Right lobe of liver (tissue), 6 donors: ENCODE data around the gene SH3YL1. TPM values are rescaled to one million over a fixed set of nuclear protein-coding genes. Genes with fewer than 3 reads are reported as not detected.

Source experiments
- ATAC-seq, 4 donors: fragments of 200-7000 bp; cut with Tn5 transposase; one replicate each; pipeline ENCODE4 v1.9.1; 2020; ENCODE audit warnings: mild to moderate bottlenecking in 4 of 4, moderate library complexity in 4 of 4
- DNase-seq, 3 donors: peaks; one replicate each; pipeline ENCODE4 v3.0.0-alpha.2; 2020
- H3K27ac ChIP-seq, 3 donors: fragments of 200-600 bp; one replicate each; pipeline ENCODE4 v1.8.0; 2022
- H3K27me3 ChIP-seq, 2 donors: fragments of 200-600 bp; one replicate each; pipeline ENCODE4 v1.8.0; 2022
- H3K36me3 ChIP-seq, 4 donors: fragments of 200-600 bp; sonication (generic) in 1 of 4; one replicate each; pipeline versions ENCODE4 v1.5.1 to v1.8.0; 2017 to 2022; ENCODE audit warnings: control low read depth in 1 of 4
- H3K4me1 ChIP-seq, 4 donors: fragments of 200-600 bp; sonication (generic) in 1 of 4; one replicate each; pipeline versions ENCODE4 v1.5.1 to v1.8.0; 2017 to 2022; ENCODE audit warnings: control low read depth in 1 of 4
- H3K4me3 ChIP-seq, 3 donors: fragments of 200-600 bp; one replicate each; pipeline ENCODE4 v1.8.0; 2022
- H3K9me3 ChIP-seq, 4 donors: fragments of 200-600 bp; sonication (generic) in 1 of 4; one replicate each; pipeline versions ENCODE4 v1.5.1 to v1.8.0; 2017 to 2022; ENCODE audit warnings: control low read depth in 1 of 4
- CTCF ChIP-seq, 4 donors: fragments of 200-600 bp in 3 of 4; fragments of 450-650 bp in 1 of 4; IDR thresholded peaks; one replicate each; pipeline versions ENCODE4 v1.5.1 to v1.8.0; 2016 to 2022; ENCODE audit warnings: antibody characterized with exemption in 4 of 4, mild to moderate bottlenecking in 2 of 4
- POLR2A ChIP-seq: fragments of 450-650 bp; IDR thresholded peaks from one replicate; pipeline ENCODE4 v1.6.1; 2017; ENCODE audit warnings: antibody characterized with exemption, mild to moderate bottlenecking
- WGBS: methylation state at CpG from one replicate; pipeline ENCODE4 v1.1.6; 2018; ENCODE audit warnings: low coverage, low lambda C conversion rate; ENCODE audit not compliant: insufficient coverage; ENCODE audit errors: missing lambda C conversion rate; 5-methylcytosine and 5-hydroxymethylcytosine counted together
- intact Hi-C, 2 donors: fragments of 100-400 bp; cut with DNase I; formaldehyde crosslinking; loops; one replicate each; pipeline versions ENCODE4 v1.11.2 to v1.14.1; 2022
- total RNA-seq, 6 experiments: library from RNA; depleted of rRNA in 2 of 6; stranded (reverse); fragments of >200 nt in 2 of 6; fragmentation: NEBNext Ultra II Directional in 3 of 6; extraction: Animal tissue kit (Norgen Biotek cat#: 25700) in 3 of 6; gene quantifications; one replicate each; pipeline versions ENCODE4 v1.1.0 to v1.2.4, GENCODE V29; 2016 to 2023
- donor health status: DM: no; HTN: yes; CAD: no.
- donor health status: DM: no; HTN: no; CAD: no.
- donor health status: DM: no; HTN: no; CAD: no.
- donor health status: DM: no; HTN: yes; CAD: no.
- donor health status: DM: no; HTN: yes; CAD: no.

Gene SH3YL1
- total RNA-seq, 6 experiments from 2014 or later = 5.9 to 23.0 (median 8.7) TPM

GRCh38 chr2:257842-258241, 6.0 kb downstream of the SH3YL1 start:
- WGBS = 96% methylated on average over 2 of the region's 2 CpGs
- Histone ChIP-seq H3K27me3 (no peaks in the 10 kb centered on the region), H3K9me3 (no peaks in the 10 kb centered on the region), H3K27ac (no peak overlapping the region), H3K4me1 (peaks cover 0 to 21% (median 4%) of the 10 kb centered on the region in 4 donors), H3K4me3 (no peak overlapping the region), H3K36me3 (no peaks in the 10 kb centered on the region)
- DNase-seq (no peak), ATAC-seq (no peak)
- intact Hi-C loops = no loop called here
- no peak for TF ChIP-seq POLR2A
- TF ChIP-seq CTCF (IDR thresholded peaks at IDR 0.05) = no peak

GRCh38 chr2:257429-257828, 6.4 kb downstream of the SH3YL1 start:
- no peak for DNase-seq
- 92% methylated on average over 3 of the region's 3 CpGs for WGBS
- TF ChIP-seq CTCF (IDR thresholded peaks at IDR 0.05) (no peak), POLR2A (no peak)
- no peak for ATAC-seq
- no peak overlapping the region for H3K4me3 ChIP-seq
- intact Hi-C loops = no loop called here
- H3K27ac ChIP-seq = no peak overlapping the region
- no peaks in the 10 kb centered on the region for H3K36me3 ChIP-seq
- no peaks in the 10 kb centered on the region for H3K9me3 ChIP-seq
- peaks cover 0 to 21% (median 4%) of the 10 kb centered on the region in 4 donors for H3K4me1 ChIP-seq
- no peaks in the 10 kb centered on the region for H3K27me3 ChIP-seq

- TF ChIP-seq CTCF (IDR thresholded peaks at IDR 0.05) = no peak
- TF ChIP-seq POLR2A = no peak
Observed at GRCh38 chr2:256094-256493, 7.7 kb downstream of the SH3YL1 start.

GRCh38 chr2:255195-255594, 8.6 kb downstream of the SH3YL1 start:
- DNase-seq = no peak
- Histone ChIP-seq H3K4me1 (peaks cover 0 to 9% (median 1%) of the 10 kb centered on the region in 4 donors), H3K4me3 (no peak overlapping the region), H3K36me3 (no peaks in the 10 kb centered on the region), H3K27ac (no peak overlapping the region), H3K27me3 (no peaks in the 10 kb centered on the region), H3K9me3 (no peaks in the 10 kb centered on the region)
- no peak for TF ChIP-seq POLR2A
- TF ChIP-seq CTCF (IDR thresholded peaks at IDR 0.05) = no peak
- WGBS = 91% methylated on average over 2 of the region's 2 CpGs
- ATAC-seq = no peak
- intact Hi-C loops = no loop called here

More at GRCh38 chr2:256094-256493, 7.7 kb downstream of the SH3YL1 start:
- intact Hi-C loops = no loop called here
- peaks cover 0 to 18% (median 4%) of the 10 kb centered on the region in 4 donors for H3K4me1 ChIP-seq
- H3K27me3 ChIP-seq = no peaks in the 10 kb centered on the region
- no peak overlapping the region for H3K4me3 ChIP-seq
- no peak overlapping the region for H3K27ac ChIP-seq
- WGBS = 68% methylated on average over 3 of the region's 3 CpGs
- ATAC-seq (no peak), DNase-seq (no peak)
- no peaks in the 10 kb centered on the region for H3K9me3 ChIP-seq
- no peaks in the 10 kb centered on the region for H3K36me3 ChIP-seq

- Histone ChIP-seq H3K27me3 (no peaks in the 10 kb centered on the region), H3K9me3 (no peaks in the 10 kb centered on the region), H3K4me3 (no peak overlapping the region), H3K27ac (no peak overlapping the region), H3K36me3 (peaks cover 0 to 4% (median 0%) of the 10 kb centered on the region in 4 donors), H3K4me1 (peaks cover 0 to 5% (median 0%) of the 10 kb centered on the region in 4 donors)
- TF ChIP-seq CTCF (IDR thresholded peaks at IDR 0.05) (no peak), POLR2A (no peak)
- intact Hi-C loops = no loop called here
- 89% methylated on average over 7 of the region's 7 CpGs for WGBS
- no peak for ATAC-seq
- no peak for DNase-seq
Observed at GRCh38 chr2:254241-254640, 9.6 kb downstream of the SH3YL1 start.
